ENCODE data around the gene CFAP61.

- TF ChIP-seq CTCF (IDR thresholded peaks at IDR 0.05 in 8 of 11, conservative IDR thresholded peaks at IDR 0.05 in 3 of 11), result no peak
- TF ChIP-seq POLR2AphosphoS5 (IDR thresholded peaks at IDR 0.05), result no peak
- TF ChIP-seq POLR2A (IDR thresholded peaks at IDR 0.05), result no peak
These were observed 212.9 kb downstream of the CFAP61 start for GRCh38 chr20:20265210-20265609.
